Sciatic nerve (tissue), 2 donors: ENCODE results near the gene HYAL2. TPM values are rescaled to one million over a fixed set of nuclear protein-coding genes. Genes with fewer than 3 reads are reported as not detected.

Experiments used
- ATAC-seq: fragments of 200-7000 bp; cut with Tn5 transposase; one replicate; pipeline ENCODE4 v1.9.1; 2020; ENCODE audit warnings: mild to moderate bottlenecking, moderate library complexity
- DNase-seq: peaks from one replicate; pipeline ENCODE4 v3.0.0-alpha.2; 2020; ENCODE audit warnings: low spot score
- intact Hi-C: fragments of 100-400 bp; cut with DNase I; formaldehyde crosslinking; loops from one replicate; pipeline ENCODE4 v1.14.2; 2022
- total RNA-seq: library from RNA; stranded (reverse); fragmentation: NEBNext Ultra II Directional; extraction: Animal tissue kit (Norgen Biotek cat#: 25700); gene quantifications from one replicate; pipeline ENCODE4 v1.2.1, GENCODE V29; 2021
- donor health status: DM: no; HTN: no; CAD: no.
- donor health status: DM: no; HTN: no; CAD: no.

Gene HYAL2
- total RNA-seq, 1 donor from 2014 or later, result 48.8 TPM

DNA sequence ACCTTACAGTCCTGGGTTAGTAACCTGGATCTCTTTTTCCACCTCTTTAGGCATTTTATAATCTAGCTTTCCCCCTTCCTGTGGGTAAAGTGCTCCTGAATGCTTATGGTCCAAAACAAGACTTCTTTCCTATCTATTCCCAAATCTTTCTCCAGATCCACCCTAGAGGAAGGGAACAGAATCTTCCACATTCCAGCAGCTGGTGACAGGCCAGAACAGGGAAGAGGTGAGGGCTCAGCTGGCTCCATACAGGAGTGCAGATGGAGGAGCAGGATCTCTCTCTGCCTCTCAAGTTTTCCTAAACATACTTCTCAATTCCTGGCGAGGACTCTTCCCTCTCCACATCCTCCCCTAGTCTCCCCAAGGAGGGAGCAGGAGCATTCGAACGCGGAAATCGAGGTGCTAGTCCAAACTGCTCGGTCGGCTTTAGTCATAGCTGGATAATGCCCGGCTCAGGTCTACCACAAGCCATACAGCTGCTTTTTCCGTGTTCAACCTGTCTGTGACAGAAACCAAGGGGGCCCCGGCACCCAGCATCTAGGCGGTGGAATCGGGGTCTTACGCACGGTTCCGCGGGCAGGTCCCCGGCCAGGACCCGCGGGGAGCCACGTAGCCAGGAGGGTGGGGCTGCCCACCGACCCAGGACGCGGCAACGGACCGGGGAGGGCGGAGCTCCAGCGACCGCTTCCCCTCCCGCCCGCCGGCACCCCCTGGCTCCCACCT lies 14.1 kb upstream of the HYAL2 start:
- DNase-seq (no peak), ATAC-seq (no peak)
- intact Hi-C loops, result no loop called here

- intact Hi-C loops, result no loop called here
- DNase-seq, result no peak
- no peak for ATAC-seq
Measured at GRCh38 chr3:50334339-50335075, 12.0 kb upstream of the HYAL2 start.

DNA sequence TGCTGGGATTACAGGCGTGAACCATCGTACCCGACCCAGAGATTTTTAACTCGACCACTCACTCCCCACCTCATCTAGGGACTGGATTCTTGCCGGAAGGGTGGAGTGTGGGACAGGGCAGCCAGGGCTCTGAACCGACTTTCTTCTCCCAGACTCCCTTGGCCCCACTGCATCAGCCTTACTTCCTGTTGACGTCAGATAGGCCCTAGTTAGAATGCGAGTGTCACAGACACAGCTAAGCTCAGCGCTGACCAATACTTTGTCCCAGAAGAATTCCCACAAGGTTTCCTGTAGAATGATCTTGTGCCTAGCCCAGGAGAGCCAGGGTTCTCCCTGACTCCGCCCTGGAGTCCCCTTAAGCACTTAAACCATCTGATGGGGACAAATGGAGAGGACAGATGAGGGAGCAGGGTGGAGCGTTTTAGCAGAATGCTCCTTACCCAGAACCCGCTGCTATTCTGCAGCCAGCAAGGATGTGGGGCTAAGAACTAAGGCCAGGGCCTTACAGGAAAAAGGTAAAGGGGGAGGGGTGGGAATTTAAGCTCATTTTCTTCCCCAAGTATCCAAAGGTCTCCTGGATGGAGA lies 11.3 kb upstream of the HYAL2 start:
- peak; percentile 9 for ATAC-seq
- peak; percentile 72 for DNase-seq
- intact Hi-C loops, result no loop called here

DNA sequence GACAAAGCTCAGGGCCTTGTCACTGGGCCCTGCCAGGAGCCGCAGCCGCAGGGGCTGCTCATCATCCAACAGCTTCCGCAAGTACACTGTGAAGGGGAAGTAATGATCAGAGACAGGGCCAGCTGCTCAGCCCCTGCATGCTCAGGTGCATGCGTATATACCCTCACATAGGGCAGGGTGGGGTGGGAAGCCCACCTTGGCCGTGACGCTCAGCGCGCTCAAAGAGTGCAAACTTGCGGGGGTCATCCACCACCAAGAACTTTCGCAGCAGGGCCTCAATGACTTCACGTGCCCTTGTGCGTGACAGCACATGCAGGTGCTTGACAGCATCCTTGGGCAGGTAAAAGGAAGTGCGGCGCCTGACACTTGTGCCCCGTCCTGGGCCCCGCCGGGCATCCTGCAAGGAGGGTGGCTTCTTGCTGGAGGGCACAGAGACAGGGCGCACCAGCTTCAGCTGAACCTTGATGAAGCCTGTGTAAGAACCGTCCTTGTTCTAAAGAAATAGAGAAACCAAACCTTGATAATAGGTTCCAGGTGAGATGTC lies 8.9 kb upstream of the HYAL2 start:
- ATAC-seq (no peak), DNase-seq (no peak)
- intact Hi-C loops, result no loop called here

GRCh38 chr3:50330330-50330729 lies 7.8 kb upstream of the HYAL2 start:
- DNase-seq, result no peak
- intact Hi-C loops, result no loop called here
- ATAC-seq, result no peak

DNA sequence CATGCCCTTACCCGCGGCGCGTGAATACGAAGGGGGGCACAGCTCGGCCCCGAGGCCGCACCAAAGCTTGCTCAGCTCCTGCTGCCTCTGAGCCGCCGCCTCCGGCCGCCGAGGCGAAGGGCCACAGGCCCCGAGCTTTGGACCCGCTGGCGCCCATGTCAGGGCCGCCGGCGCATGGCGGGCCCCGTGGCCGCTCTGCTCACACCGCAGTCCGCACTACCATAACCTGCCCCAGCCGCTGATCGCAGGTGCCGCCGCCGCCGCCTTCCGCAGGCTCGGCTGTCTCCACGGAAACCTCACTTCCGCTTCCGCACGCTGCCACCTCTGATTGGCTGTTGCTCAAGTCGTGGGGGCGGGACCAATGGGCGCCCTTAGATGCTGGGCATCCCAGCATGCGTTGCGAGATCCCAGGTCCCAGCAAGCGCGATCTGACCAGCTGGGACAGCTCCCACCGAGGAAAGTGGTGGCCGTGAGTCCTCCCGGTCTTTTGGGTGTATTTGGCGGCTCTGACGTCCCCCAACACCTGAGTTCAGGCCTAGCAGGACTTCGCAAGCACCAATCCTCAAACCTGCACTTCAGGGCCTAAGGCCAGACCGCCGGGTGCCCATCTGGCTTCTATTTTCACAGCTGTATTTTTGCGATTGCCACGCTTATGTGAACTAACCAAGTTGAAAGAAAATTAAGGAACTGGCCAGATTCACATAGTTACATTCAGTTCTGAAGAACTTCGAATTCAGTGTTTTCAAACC lies 5.6 kb upstream of the HYAL2 start, which contains the start of gene TUSC2:
TSS of gene TUSC2 (minus strand) at position 281 of the 749 bp plus-strand sequence. CDS start at position 157, 124 bp downstream.
- intact Hi-C loops, result no loop called here
- ATAC-seq (peak; percentile 91), DNase-seq (peak; percentile 98)

DNA sequence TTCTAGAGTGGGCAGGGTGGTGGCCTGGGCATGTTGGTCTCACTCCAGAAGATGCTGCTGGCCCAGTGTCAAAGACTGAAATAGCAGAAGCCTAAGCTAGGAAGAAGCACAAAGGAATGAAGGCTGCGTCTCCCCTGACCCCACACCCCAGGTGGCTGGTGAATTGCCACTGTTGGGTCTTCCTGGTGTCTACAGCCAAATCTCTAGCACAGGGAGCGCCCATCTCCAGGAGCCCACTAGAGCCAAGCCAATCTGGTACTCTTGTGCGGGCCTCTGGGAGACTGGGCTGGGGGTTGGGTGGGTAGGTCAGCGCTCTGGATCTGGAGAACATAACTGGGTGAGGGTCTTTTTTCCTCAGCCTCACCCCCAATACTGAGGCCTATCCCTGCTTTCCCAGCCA lies 4.6 kb upstream of the HYAL2 start:
- intact Hi-C loops, result no loop called here
- DNase-seq (no peak), ATAC-seq (no peak)

DNA sequence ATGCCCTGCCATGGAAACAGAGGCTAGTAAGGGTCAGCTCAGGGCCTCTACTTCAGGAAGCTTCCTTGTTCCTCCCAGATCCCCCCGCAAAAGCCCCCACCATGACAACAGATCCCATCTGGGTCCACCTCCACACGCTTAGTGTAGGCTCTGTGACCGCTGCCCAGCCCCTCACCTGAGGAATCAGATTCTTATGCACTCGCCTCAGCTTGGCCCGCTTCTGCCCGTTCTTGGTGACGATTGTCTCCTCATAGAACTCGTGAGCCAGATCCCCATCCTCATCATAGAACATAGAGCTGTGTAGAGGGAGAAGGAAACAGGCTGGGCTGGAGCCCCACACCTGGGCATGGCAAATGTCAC lies 3.6 kb upstream of the HYAL2 start:
- ATAC-seq (no peak), DNase-seq (no peak)
- intact Hi-C loops, result no loop called here

DNA sequence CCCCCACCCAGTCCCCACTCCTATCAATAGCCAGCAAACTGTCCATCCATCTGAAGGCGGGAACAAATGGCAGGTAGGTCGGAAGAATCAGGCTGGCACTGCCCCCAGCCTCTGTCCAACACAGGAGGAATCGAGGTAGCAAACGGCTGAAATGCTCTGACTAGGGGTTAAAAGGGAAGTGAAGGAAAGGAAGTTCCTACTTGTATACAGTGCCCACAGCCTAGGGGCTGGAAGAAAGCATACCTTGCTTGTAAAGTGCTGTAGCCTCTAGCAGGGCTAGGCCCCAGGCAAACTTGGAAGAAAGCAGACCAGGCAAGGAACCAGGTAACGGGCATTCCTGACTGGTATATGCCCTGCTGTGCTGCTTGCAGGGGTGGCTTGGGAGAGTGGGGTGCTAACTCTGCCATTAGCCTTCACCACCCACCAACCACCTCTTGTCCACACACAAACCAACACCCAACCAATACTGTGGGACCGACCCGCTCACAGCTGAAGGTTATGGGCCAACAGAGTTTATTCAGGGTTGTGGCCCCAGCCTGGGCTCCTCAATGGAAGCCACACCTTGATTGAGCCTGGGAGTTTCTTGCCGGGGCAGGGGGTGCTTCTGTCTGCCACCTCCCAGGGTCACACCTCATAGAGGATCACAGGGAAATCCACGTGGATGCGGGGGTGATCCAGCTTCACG lies 3.1 kb upstream of the HYAL2 start:
- intact Hi-C loops, result no loop called here
- no peak for ATAC-seq
- no peak for DNase-seq

DNA sequence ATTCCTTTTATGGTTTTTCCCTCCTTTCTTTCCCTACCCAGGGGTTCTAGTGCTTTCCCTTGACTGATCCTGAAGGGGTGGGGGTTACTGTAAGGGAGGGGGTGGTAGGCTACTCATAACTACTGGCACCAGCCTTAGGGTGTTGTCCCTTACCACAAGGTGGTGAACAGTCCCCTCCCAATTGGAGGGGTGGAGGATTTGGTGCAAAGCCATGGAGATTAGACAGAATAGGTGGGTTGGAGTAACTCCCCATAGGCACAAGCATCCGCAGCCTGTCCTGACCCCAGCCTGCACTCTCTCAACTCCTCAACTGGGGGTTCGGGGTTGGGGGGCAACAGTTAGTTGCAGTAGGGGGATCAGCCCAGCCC lies 2.6 kb upstream of the HYAL2 start:
- DNase-seq, result no peak
- no peak for ATAC-seq
- intact Hi-C loops, result no loop called here

GRCh38 chr3:50324351-50325112 lies 2.0 kb upstream of the HYAL2 start:
- intact Hi-C loops, result no loop called here
- ATAC-seq (no peak), DNase-seq (peak; percentile 85)

DNA sequence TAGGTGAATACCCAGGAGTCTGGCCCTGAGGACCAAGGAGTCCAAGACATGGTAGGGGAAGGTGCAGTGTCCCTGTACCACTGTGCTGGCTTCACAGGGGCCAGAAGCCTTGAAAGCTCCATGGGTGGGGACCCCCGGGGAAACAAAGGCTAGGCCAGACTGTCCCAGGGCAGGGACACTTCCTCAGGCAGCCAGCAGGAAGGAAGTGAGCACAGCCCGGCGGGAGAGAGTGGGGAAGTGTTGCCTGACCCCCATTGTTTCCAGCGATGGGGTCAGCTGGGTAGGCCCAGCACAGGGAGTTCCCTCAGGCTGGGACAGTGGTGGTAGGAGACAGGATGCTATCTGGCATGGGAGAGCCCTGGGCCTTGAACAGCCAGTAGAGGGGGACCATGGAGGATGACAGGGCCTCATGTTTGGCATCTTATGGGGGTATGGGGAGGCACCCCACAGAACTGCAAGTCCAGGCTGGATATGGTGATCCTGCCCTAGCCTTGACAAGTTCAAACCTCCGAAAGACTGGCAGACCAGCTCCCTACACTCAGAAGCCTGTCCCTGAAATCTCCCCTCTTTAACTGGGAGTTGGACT lies 1.2 kb upstream of the HYAL2 start:
- intact Hi-C loops, result no loop called here
- ATAC-seq (no peak), DNase-seq (no peak)

GRCh38 chr3:50323092-50323600 lies 601 bp upstream of the HYAL2 start:
- no peak for DNase-seq
- intact Hi-C loops, result no loop called here
- ATAC-seq, result no peak

- intact Hi-C loops, result no loop called here
- no peak for ATAC-seq
- no peak for DNase-seq
Measured at GRCh38 chr3:50322115-50322385, 495 bp downstream of the HYAL2 start.

- ATAC-seq, result peak; percentile 84
- peak; percentile 93 for DNase-seq
- intact Hi-C loops, result no loop called here
Measured at GRCh38 chr3:50321336-50322114, 1.0 kb downstream of the HYAL2 start.

- intact Hi-C loops, result no loop called here
- DNase-seq (peak; percentile 89), ATAC-seq (peak; percentile 55)
Measured at GRCh38 chr3:50320853-50321335, 1.7 kb downstream of the HYAL2 start.
